Measurements from ENCODE around the gene RGS2. TPM values are rescaled to one million over a fixed set of nuclear protein-coding genes. Genes with fewer than 3 reads are reported as not detected.

Gene RGS2
- total and polyA plus RNA-seq, 9 of the 15 experiments (the other 6 are each of a cell fraction or from before 2014, with no cell fraction given), result 2.5 to 5.4 (median 3.8) TPM

DNA sequence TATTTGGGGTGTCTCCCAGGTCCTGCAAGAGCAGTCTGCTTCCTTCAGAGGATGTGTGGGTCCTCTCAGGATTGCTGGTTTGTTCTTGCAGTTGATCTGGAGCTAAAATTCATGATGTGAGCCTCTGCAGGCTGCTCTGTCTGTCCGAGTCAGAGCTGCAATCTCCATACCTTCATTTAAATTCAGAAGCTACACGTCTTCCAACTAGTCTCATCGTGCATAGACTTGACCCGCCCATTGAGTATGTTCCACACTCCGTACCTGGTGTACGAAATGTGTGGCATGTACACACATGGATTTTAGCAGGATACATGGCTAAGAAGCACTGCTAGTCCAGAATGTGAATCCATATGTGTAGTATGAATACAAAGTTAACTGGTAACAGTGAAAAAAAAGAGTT lies 25.0 kb upstream of the RGS2 start (continued):
- TF ChIP-seq PHF21A (IDR thresholded peaks at IDR 0.05; ENCODE audit: borderline replicate concordance, low read depth) (no peak), PURB (CRISPR knock-in tag; IDR thresholded peaks at IDR 0.05; ENCODE audit: low read depth) (no peak), RHOXF2B (CRISPR knock-in tag; conservative IDR thresholded peaks at IDR 0.05) (no peak)
- TF ChIP-seq, protein P1, sequence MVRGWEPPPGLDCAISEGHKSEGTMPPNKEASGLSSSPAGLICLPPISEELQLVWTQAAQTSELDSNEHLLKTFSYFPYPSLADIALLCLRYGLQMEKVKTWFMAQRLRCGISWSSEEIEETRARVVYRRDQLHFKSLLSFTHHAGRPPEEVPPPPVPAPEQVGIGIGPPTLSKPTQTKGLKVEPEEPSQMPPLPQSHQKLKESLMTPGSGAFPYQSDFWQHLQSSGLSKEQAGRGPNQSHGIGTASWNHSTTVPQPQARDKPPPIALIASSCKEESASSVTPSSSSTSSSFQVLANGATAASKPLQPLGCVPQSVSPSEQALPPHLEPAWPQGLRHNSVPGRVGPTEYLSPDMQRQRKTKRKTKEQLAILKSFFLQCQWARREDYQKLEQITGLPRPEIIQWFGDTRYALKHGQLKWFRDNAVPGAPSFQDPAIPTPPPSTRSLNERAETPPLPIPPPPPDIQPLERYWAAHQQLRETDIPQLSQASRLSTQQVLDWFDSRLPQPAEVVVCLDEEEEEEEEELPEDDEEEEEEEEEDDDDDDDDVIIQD (CRISPR knock-in tag; IDR thresholded peaks at IDR 0.05), result no peak
- TF ChIP-seq, protein P2, sequence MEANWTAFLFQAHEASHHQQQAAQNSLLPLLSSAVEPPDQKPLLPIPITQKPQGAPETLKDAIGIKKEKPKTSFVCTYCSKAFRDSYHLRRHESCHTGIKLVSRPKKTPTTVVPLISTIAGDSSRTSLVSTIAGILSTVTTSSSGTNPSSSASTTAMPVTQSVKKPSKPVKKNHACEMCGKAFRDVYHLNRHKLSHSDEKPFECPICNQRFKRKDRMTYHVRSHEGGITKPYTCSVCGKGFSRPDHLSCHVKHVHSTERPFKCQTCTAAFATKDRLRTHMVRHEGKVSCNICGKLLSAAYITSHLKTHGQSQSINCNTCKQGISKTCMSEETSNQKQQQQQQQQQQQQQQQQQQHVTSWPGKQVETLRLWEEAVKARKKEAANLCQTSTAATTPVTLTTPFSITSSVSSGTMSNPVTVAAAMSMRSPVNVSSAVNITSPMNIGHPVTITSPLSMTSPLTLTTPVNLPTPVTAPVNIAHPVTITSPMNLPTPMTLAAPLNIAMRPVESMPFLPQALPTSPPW (CRISPR knock-in tag; IDR thresholded peaks at IDR 0.05), result no peak

DNA sequence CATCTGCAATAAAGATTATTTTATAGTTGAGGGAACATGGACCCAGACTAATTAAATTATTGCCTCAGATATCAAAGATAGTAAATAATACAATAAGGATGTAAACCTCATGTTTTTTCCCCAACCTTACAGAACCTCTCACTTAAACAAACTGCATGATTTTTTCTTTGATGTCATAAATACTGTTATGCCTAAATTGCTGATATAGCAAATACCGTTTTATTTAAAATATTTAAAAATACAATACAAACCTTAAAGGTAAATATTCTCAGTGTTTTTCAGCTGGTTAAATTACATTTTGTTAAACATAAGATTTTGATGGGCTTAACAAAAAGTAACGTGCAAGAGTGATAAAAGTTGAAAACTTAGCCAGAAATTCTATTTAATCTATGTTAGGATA lies 24.4 kb upstream of the RGS2 start:
- ChIA-PET POLR2A (no interaction called here), CTCF (ENCODE audit: low intra/inter-chr PET ratio) (no interaction called here)
- Histone ChIP-seq H3K36me3 (ENCODE audit: control insufficient read depth, insufficient read depth, low read length) (no peaks in the 10 kb centered on the region), H4K20me1 (replicated peaks; ENCODE audit: control insufficient read depth, insufficient read depth, low read length) (no peaks in the 10 kb centered on the region), H3K4me1 (replicated peaks in 1 of 2; ENCODE audit: control insufficient read depth in 2 of 2, insufficient read depth in 2 of 2, low read length in 2 of 2) (no peaks in the 10 kb centered on the region), H3K4me2 (ENCODE audit: insufficient read depth, low read length) (no peak overlapping the region), H3K9ac (ENCODE audit: insufficient read depth in 1 of 2, low read depth in 2 of 2, low read length in 2 of 2) (no peak overlapping the region), H3K9me3 (replicated peaks; ENCODE audit: control insufficient read depth, insufficient read depth, low read depth, low read length) (no peaks in the 10 kb centered on the region), H3K27ac (ENCODE audit: extremely low read depth, low read depth, low read length) (no peak overlapping the region), H3K4me3 (no peak overlapping the region), H3K27me3 (ENCODE audit: control insufficient read depth in 2 of 2, insufficient read depth in 2 of 2, low read length in 2 of 2) (no peaks in the 10 kb centered on the region), H2AFZ (ENCODE audit: low read depth, low read length) (no peak overlapping the region), H3K79me2 (ENCODE audit: control insufficient read depth, insufficient read depth, low read length) (no peaks in the 10 kb centered on the region), H3K9me1 (ENCODE audit: control insufficient read depth, insufficient read depth, low read length) (no peaks in the 10 kb centered on the region)
- intact Hi-C loops (cut with micrococcal nuclease), result no loop called here
- ATAC-seq (no peak), DNase-seq (ENCODE audit: extremely low read depth in 1 of 4, low spot score in 3 of 4) (no peak), FAIRE-seq (no peak)
- BruUV-seq (replicated peaks), result no TSS peak
- in situ Hi-C loops (cut with MboI), result no loop called here
- WGBS (ENCODE audit: insufficient coverage, low coverage, missing lambda C conversion rate), result 0% methylated on average over 2 of the region's 2 CpGs
- TF ChIP-seq ZNF445 (CRISPR knock-in tag; IDR thresholded peaks at IDR 0.05; ENCODE audit: low read depth) (no peak), MAFG (tag; conservative IDR thresholded peaks at IDR 0.05) (peak; percentile 80), ZNF239 (CRISPR knock-in tag; IDR thresholded peaks at IDR 0.05) (no peak), ZNF316 (IDR thresholded peaks at IDR 0.05) (peak; percentile 96), ZNF197 (CRISPR knock-in tag; IDR thresholded peaks at IDR 0.05; ENCODE audit: low read depth) (no peak), MAFK (IDR thresholded peaks at IDR 0.05; ENCODE audit: low read length) (peak; percentile 92), MAFF (IDR thresholded peaks at IDR 0.05; ENCODE audit: low read length) (peak; percentile 93), C11orf30 (IDR thresholded peaks at IDR 0.05; ENCODE audit: low read depth) (peak; percentile 89)
